ENCODE measurements around the gene RTL5. TPM values are rescaled to one million over a fixed set of nuclear protein-coding genes. Genes with fewer than 3 reads are reported as not detected.

Gene RTL5
- total RNA-seq, 1 experiment from 2014 or later = 2.5 TPM

DNA sequence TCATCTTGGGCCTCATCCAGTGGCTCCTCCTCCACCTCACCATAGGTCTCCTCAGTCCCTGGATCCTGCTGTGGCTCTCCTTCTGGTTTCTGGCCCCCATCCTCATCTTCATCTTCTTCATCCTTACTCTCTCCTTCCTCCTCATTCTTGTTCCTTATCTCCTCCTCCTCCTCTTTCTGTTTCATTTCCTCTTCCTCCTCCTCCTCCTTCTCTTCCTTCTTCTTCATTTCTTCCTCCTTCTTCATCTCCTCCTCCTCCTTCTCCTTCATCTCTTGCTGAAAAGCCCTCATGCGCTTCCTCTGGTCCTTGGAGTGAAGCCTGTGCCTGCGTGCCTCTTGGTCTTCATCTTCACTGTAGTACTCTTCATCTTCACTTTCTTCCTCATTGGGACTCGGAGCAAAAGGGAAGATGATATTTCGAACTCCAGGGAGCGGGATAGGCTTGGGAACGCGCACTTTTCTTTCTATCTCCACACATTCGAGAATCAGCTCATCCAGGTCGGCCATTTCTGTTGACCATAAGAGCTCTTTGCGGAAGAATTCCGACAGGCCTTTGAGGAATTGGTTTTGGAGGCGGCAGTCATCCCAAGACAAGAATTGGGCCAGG, 1.5 kb downstream of the RTL5 start:
- H3K4me1 Mint-ChIP-seq (ENCODE audit: low read depth, unreplicated experiment) = no peaks in the 10 kb centered on the region
- TF ChIP-seq, protein P1, sequence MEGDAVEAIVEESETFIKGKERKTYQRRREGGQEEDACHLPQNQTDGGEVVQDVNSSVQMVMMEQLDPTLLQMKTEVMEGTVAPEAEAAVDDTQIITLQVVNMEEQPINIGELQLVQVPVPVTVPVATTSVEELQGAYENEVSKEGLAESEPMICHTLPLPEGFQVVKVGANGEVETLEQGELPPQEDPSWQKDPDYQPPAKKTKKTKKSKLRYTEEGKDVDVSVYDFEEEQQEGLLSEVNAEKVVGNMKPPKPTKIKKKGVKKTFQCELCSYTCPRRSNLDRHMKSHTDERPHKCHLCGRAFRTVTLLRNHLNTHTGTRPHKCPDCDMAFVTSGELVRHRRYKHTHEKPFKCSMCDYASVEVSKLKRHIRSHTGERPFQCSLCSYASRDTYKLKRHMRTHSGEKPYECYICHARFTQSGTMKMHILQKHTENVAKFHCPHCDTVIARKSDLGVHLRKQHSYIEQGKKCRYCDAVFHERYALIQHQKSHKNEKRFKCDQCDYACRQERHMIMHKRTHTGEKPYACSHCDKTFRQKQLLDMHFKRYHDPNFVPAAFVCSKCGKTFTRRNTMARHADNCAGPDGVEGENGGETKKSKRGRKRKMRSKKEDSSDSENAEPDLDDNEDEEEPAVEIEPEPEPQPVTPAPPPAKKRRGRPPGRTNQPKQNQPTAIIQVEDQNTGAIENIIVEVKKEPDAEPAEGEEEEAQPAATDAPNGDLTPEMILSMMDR (IDR thresholded peaks at IDR 0.05; ENCODE audit: insufficient read depth in 1 of 2, low read depth in 1 of 2, low read length in 1 of 2, severe bottlenecking in 1 of 2, unreplicated experiment in 1 of 2) = no peak
- DNase-seq = no peak
- no peaks in the 10 kb centered on the region for H3K9me3 Mint-ChIP-seq (ENCODE audit: unreplicated experiment)
- no peak overlapping the region for H3K4me3 ChIP-seq (ENCODE audit: low read depth, low read length)
- no peaks in the 10 kb centered on the region for H3K27me3 ChIP-seq (replicated peaks; ENCODE audit: control insufficient read depth, insufficient read depth, low read length)
- peaks cover 11% of the 10 kb centered on the region for H3K27me3 Mint-ChIP-seq (ENCODE audit: insufficient read depth, unreplicated experiment)
- ChIA-PET POLR2A (no interaction called here), CTCF (no interaction called here)
- H3K36me3 ChIP-seq (ENCODE audit: control insufficient read depth, insufficient read depth, low read length) = no peaks in the 10 kb centered on the region
- H3K4me3 Mint-ChIP-seq (ENCODE audit: unreplicated experiment) = peak overlapping the region; percentile 13
- H3K9me3 ChIP-seq = no peaks in the 10 kb centered on the region
- TSS peak; percentile 36 for BruUV-seq (replicated peaks)
- H3K27ac Mint-ChIP-seq (ENCODE audit: unreplicated experiment) = no peak overlapping the region
- intact Hi-C loops (cut with micrococcal nuclease; ENCODE audit: unreplicated experiment) = no loop called here
- H3K36me3 Mint-ChIP-seq (ENCODE audit: insufficient read depth, unreplicated experiment) = no peaks in the 10 kb centered on the region
- H3K4me1 ChIP-seq = no peaks in the 10 kb centered on the region

DNA sequence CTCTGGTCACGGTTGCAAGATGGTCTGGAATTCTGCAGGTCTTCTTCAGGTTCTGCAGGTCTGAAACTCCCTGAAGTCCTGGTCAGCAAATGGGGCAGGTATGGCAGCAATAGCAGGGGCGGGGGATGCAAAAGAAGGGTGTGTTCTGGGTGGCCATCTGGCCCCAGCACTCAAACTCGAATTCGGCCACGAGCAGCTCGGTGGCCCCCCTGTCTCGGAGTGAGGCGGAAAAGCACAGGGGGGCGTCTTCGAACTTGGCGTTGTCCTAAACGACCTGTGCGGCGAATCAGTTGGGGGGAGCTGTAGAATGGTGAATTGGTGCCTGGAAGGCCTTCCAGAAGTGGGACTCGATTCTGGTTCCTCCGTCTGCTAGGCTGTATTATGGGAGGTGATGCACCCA, 2.1 kb downstream of the RTL5 start:
- no peaks in the 10 kb centered on the region for H3K36me3 ChIP-seq (ENCODE audit: control insufficient read depth, insufficient read depth, low read length)
- intact Hi-C loops (cut with micrococcal nuclease; ENCODE audit: unreplicated experiment) = loop anchor here (5.0 kb wide), 1 partner anchor 47 kb away; no protein-coding TSS in a partner anchor
- no peak for DNase-seq
- CTCF ChIA-PET = no interaction called here
- no peaks in the 10 kb centered on the region for H3K4me1 ChIP-seq
- BruUV-seq (replicated peaks) = no TSS peak
- POLR2A ChIA-PET = no interaction called here
- H3K9me3 ChIP-seq = no peaks in the 10 kb centered on the region
- Mint-ChIP-seq H3K4me1 (ENCODE audit: low read depth, unreplicated experiment) (no peaks in the 10 kb centered on the region), H3K4me3 (ENCODE audit: unreplicated experiment) (no peak overlapping the region), H3K27ac (ENCODE audit: unreplicated experiment) (no peak overlapping the region), H3K27me3 (ENCODE audit: insufficient read depth, unreplicated experiment) (peaks cover 7% of the 10 kb centered on the region), H3K36me3 (ENCODE audit: insufficient read depth, unreplicated experiment) (no peaks in the 10 kb centered on the region), H3K9me3 (ENCODE audit: unreplicated experiment) (no peaks in the 10 kb centered on the region)
- no peak overlapping the region for H3K4me3 ChIP-seq (ENCODE audit: low read depth, low read length)
- no peaks in the 10 kb centered on the region for H3K27me3 ChIP-seq (replicated peaks; ENCODE audit: control insufficient read depth, insufficient read depth, low read length)
- TF ChIP-seq, protein P1 (IDR thresholded peaks at IDR 0.05; ENCODE audit: insufficient read depth in 1 of 2, low read depth in 1 of 2, low read length in 1 of 2, severe bottlenecking in 1 of 2, unreplicated experiment in 1 of 2) = no peak

DNA sequence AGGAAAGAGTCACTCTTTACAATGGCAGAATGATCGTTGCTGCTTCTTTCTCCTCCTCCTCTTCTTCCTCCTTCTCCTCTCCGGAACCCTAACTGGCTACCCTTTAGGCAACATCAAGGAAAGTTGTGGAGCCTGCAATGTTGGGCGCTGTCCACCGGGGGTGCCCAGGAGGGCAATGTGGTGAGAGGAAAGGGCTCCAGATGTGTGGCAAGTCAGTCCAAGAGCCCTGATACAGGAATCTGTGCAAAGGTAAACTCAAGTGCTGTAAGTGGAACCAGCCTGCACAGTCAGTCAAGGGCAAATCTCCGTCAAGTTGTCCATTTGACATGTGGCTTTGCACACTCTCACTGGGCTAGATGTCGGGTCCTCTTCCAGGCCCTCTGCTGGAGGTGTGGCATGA, 2.8 kb downstream of the RTL5 start:
- TF ChIP-seq, protein P1 (IDR thresholded peaks at IDR 0.05; ENCODE audit: insufficient read depth in 1 of 2, low read depth in 1 of 2, low read length in 1 of 2, severe bottlenecking in 1 of 2, unreplicated experiment in 1 of 2) = peak; percentile 32 to 34
- Mint-ChIP-seq H3K36me3 (ENCODE audit: insufficient read depth, unreplicated experiment) (no peaks in the 10 kb centered on the region), H3K4me3 (ENCODE audit: unreplicated experiment) (no peak overlapping the region), H3K27ac (ENCODE audit: unreplicated experiment) (no peak overlapping the region), H3K9me3 (ENCODE audit: unreplicated experiment) (no peaks in the 10 kb centered on the region), H3K4me1 (ENCODE audit: low read depth, unreplicated experiment) (no peaks in the 10 kb centered on the region), H3K27me3 (ENCODE audit: insufficient read depth, unreplicated experiment) (peaks cover 7% of the 10 kb centered on the region)
- intact Hi-C loops (cut with micrococcal nuclease; ENCODE audit: unreplicated experiment) = loop anchor here (5.0 kb wide), 1 partner anchor 47 kb away; no protein-coding TSS in a partner anchor
- Histone ChIP-seq H3K36me3 (ENCODE audit: control insufficient read depth, insufficient read depth, low read length) (no peaks in the 10 kb centered on the region), H3K9me3 (no peaks in the 10 kb centered on the region), H3K4me1 (no peaks in the 10 kb centered on the region), H3K27me3 (replicated peaks; ENCODE audit: control insufficient read depth, insufficient read depth, low read length) (no peaks in the 10 kb centered on the region), H3K4me3 (ENCODE audit: low read depth, low read length) (no peak overlapping the region)
- no TSS peak for BruUV-seq (replicated peaks)
- peak in 1 of 2 experiments; percentile 28 for DNase-seq
- CTCF ChIA-PET = no interaction called here
- POLR2A ChIA-PET = no interaction called here
